NCI-H446 treated with DMSO at 0.1 percent for 48 hours (cell line): Measurements from ENCODE around the gene TMEM161A.

Source experiments
- DNase-seq: peaks from one replicate; lab custom pipeline; 2025; lab: John Stamatoyannopoulos, UW

The TMEM161A gene

GRCh38 chr19:19098084-19098702 lies 40.1 kb downstream of the TMEM161A start:
- no peak for DNase-seq

GRCh38 chr19:19096641-19097627 lies 41.3 kb downstream of the TMEM161A start:
- DNase-seq: no peak

- DNase-seq: no peak
These were observed 42.6 kb downstream of the TMEM161A start for GRCh38 chr19:19095691-19096090.

GRCh38 chr19:19094513-19094912 lies 43.8 kb downstream of the TMEM161A start:
- no peak for DNase-seq

GRCh38 chr19:19087676-19088075 lies 50.6 kb downstream of the TMEM161A start:
- DNase-seq: no peak

- DNase-seq: no peak
These were observed 54.7 kb downstream of the TMEM161A start for GRCh38 chr19:19083413-19084178.

- DNase-seq: no peak
These were observed 56.6 kb downstream of the TMEM161A start for GRCh38 chr19:19081642-19082151.

- no peak for DNase-seq
These were observed 58.7 kb downstream of the TMEM161A start for GRCh38 chr19:19079571-19079970.

GRCh38 chr19:19078801-19079200 lies 59.5 kb downstream of the TMEM161A start:
- DNase-seq: no peak

GRCh38 chr19:19077103-19077502 lies 61.2 kb downstream of the TMEM161A start:
- DNase-seq: no peak

GRCh38 chr19:19076476-19076875 lies 61.8 kb downstream of the TMEM161A start:
- DNase-seq: no peak

- DNase-seq: no peak
These were observed 63.2 kb downstream of the TMEM161A start for GRCh38 chr19:19075126-19075525.

GRCh38 chr19:19074196-19074882 lies 63.9 kb downstream of the TMEM161A start:
- no peak for DNase-seq

- DNase-seq: no peak
These were observed 66.4 kb downstream of the TMEM161A start for GRCh38 chr19:19071897-19072296.
